ENCODE measurements around the gene MEDAG. TPM values are rescaled to one million over a fixed set of nuclear protein-coding genes. Genes with fewer than 3 reads are reported as not detected.

The MEDAG gene
- total RNA-seq, 4 donors from 2014 or later, result 16.8 to 189 (median 38.4) TPM

DNA sequence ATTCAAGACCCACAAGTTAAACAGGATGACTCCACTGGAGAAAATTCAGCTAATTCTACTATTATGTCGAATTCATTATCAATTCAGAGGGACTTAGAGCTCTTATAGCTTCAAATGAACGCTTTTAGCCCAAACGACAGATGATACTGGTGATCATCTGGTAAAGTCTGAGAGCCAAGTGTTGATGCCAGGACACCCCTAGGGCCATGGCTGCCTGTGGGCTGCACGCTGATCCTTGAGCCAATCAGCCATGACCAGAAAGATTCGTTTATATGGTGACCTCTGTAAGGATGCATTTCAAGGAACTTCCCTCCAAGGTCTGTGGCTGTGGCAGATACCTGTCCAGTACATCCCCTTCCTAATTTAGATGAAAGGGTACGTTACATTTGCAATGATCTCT is 10.9 kb downstream of the MEDAG start:
- H3K9me3 ChIP-seq, result no peaks in the 10 kb centered on the region
- peaks cover 0 to 4% (median 0%) of the 10 kb centered on the region in 3 donors for H3K4me1 ChIP-seq
- H3K36me3 ChIP-seq, result no peaks in the 10 kb centered on the region
- WGBS, 2 donors (ENCODE audit: low coverage in 1 of 2), result 85 to 94% methylated on average over 3 to 6 of the region's 6 CpGs
- no peak overlapping the region for H3K4me3 ChIP-seq
- no peak for TF ChIP-seq POLR2AphosphoS5 (IDR thresholded peaks at IDR 0.05)
- TF ChIP-seq POLR2A (IDR thresholded peaks at IDR 0.05), result no peak
- TF ChIP-seq, protein P1, sequence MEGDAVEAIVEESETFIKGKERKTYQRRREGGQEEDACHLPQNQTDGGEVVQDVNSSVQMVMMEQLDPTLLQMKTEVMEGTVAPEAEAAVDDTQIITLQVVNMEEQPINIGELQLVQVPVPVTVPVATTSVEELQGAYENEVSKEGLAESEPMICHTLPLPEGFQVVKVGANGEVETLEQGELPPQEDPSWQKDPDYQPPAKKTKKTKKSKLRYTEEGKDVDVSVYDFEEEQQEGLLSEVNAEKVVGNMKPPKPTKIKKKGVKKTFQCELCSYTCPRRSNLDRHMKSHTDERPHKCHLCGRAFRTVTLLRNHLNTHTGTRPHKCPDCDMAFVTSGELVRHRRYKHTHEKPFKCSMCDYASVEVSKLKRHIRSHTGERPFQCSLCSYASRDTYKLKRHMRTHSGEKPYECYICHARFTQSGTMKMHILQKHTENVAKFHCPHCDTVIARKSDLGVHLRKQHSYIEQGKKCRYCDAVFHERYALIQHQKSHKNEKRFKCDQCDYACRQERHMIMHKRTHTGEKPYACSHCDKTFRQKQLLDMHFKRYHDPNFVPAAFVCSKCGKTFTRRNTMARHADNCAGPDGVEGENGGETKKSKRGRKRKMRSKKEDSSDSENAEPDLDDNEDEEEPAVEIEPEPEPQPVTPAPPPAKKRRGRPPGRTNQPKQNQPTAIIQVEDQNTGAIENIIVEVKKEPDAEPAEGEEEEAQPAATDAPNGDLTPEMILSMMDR (IDR thresholded peaks at IDR 0.05), result no peak
- no peak for TF ChIP-seq EP300 (IDR thresholded peaks at IDR 0.05)
- no peaks in the 10 kb centered on the region for H3K27me3 ChIP-seq
- ATAC-seq, result no peak
- H3K27ac ChIP-seq, result no peak overlapping the region

DNA sequence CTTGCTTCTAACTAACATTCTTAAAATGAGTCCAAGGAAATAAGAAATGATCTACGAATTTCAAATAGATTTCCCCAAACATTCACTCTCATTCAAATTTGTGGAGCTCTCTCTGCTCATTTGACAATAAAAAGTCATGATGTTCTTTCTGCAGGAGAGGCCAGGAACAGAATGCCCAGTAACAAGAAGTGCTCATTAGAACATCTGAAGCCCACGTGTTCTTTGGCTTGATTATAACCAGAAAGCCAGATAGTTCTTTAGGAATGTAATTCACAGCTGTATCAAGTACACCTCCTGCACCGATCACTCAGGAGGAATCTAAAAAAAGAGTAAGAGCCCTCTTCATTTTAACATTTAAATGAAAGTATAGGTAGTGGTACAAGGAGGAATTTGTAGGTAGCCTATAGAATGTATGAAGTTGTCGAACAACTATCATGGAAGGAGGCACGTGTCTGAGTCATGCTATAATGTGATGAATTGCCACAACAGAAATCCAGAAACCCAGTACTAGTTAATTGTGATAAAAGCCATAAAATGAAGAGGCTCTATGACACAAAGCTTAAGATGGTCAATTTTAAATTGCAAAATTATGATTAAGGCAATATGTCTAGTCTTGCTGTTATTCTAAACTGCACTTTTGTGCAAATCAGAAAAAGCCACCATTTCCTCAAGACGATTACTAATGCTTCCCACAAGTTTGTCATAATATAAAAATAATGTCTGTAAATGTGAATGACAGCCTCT is 12.8 kb downstream of the MEDAG start:
- no peak overlapping the region for H3K27ac ChIP-seq
- H3K36me3 ChIP-seq, result peaks cover 0 to 5% of the 10 kb centered on the region in 2 donors
- WGBS, 2 donors (ENCODE audit: low coverage in 1 of 2), result 62 to 79% methylated on average over 5 to 6 of the region's 6 CpGs
- no peaks in the 10 kb centered on the region for H3K27me3 ChIP-seq
- ATAC-seq, result no peak
- H3K4me1 ChIP-seq, result peaks cover 0 to 4% (median 0%) of the 10 kb centered on the region in 3 donors
- H3K4me3 ChIP-seq, result no peak overlapping the region
- no peaks in the 10 kb centered on the region for H3K9me3 ChIP-seq
- no peak for TF ChIP-seq EP300 (IDR thresholded peaks at IDR 0.05)
- no peak for TF ChIP-seq POLR2AphosphoS5 (IDR thresholded peaks at IDR 0.05)

DNA sequence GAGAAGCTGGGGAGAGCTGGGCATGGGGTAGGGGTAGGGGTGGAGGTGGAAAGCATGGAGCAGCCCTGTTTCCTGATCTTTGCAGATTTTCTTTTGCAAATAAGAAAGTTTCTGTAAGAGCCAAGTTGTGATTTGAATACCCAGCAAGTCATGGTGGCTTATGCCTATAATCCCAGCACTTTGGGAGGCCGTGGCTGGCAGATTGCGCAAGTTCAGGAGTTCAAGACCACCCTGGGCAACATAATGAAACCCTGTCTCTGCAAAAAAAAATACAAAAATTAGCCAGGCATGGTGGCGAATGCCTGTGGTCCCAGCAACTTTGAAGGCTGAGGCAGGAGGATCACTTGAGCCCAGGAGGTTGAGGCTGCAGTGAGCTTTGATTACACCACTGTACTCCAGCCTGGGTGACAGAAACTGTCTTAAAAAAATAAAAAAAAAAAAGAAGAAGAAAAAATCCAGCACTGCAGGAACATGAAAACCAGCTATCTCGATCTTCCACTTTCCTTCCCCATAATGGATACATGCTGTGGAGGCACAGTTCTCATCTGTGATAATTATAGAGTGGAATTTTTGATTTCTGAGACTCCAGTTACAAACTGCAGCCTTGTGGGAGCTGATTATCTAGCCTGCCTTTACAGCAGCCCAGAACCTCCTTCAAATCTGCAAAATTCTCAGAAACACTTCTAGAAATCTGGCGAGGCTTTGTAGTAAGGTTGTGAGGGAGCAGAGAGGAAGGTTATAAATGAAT is 14.3 kb downstream of the MEDAG start:
- ATAC-seq, result no peak
- Histone ChIP-seq H3K4me3 (no peak overlapping the region), H3K27me3 (no peaks in the 10 kb centered on the region), H3K9me3 (no peaks in the 10 kb centered on the region), H3K4me1 (peaks cover 0 to 4% (median 0%) of the 10 kb centered on the region in 3 donors), H3K36me3 (peaks cover 0 to 5% of the 10 kb centered on the region in 2 donors), H3K27ac (no peak overlapping the region)
- TF ChIP-seq POLR2A (IDR thresholded peaks at IDR 0.05) (no peak), POLR2AphosphoS5 (IDR thresholded peaks at IDR 0.05) (no peak), EP300 (IDR thresholded peaks at IDR 0.05) (no peak)
- TF ChIP-seq, protein P1 (IDR thresholded peaks at IDR 0.05), result no peak
- WGBS, 2 donors (ENCODE audit: low coverage in 1 of 2), result 80 to 89% methylated on average over 1 to 5 of the region's 5 CpGs

DNA sequence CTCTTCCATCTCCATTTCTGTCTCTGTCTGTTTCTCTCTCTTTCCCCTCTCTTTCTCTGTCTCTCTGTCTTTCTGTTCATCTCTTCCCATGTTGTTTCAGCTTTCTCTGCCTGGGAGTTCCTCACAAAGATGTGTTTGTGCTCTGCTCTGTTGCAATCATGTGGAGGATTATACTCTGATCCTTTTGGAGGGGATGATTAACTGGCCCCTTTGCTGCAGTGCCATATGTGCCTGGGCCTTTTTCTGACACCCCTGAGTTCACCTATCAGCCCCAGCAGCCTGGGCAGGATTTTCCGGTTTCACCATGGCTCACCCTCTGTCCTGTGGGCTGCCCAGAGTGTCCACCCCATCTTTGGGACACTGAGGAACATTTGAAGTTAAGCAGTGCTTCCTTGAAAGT is 17.3 kb downstream of the MEDAG start:
- no peak overlapping the region for H3K27ac ChIP-seq
- TF ChIP-seq POLR2AphosphoS5 (IDR thresholded peaks at IDR 0.05) (no peak), POLR2A (IDR thresholded peaks at IDR 0.05) (no peak), EP300 (IDR thresholded peaks at IDR 0.05) (no peak)
- TF ChIP-seq, protein P1 (IDR thresholded peaks at IDR 0.05), result no peak
- WGBS, 2 donors (ENCODE audit: low coverage in 1 of 2), result 100% methylated on average over 1 of the region's 1 CpG; no CpG with 5 or more reads in 1 of the 2 donors
- H3K36me3 ChIP-seq, result peaks cover 0 to 5% of the 10 kb centered on the region in 2 donors
- H3K4me3 ChIP-seq, result no peak overlapping the region
- no peak for ATAC-seq
- H3K9me3 ChIP-seq, result no peaks in the 10 kb centered on the region
- H3K27me3 ChIP-seq, result no peaks in the 10 kb centered on the region
- H3K4me1 ChIP-seq, result no peaks in the 10 kb centered on the region

DNA sequence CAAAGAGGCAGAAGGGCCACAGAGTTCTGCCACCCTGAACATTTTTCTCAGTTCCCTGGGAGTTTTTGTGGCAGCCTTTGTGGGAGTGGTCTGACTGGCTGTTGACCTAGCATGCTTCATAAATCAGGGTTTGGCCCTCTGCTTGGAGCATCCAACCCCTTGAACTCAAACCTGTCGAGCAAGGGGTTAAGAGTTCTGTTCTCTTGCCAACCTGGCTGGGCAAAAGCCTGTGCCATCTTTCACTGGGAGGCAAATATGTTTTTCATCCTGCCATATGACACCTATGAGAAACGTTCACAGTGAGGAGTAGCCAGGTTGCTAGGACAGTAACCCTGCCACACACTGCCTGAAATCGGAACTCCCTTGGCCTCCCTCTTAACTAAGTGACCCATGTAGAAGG is 18.6 kb downstream of the MEDAG start:
- Histone ChIP-seq H3K4me1 (no peaks in the 10 kb centered on the region), H3K36me3 (peaks cover 0 to 5% of the 10 kb centered on the region in 2 donors), H3K27ac (no peak overlapping the region), H3K4me3 (no peak overlapping the region), H3K27me3 (no peaks in the 10 kb centered on the region), H3K9me3 (no peaks in the 10 kb centered on the region)
- TF ChIP-seq POLR2AphosphoS5 (IDR thresholded peaks at IDR 0.05), result no peak
- TF ChIP-seq POLR2A (IDR thresholded peaks at IDR 0.05), result no peak
- TF ChIP-seq EP300 (IDR thresholded peaks at IDR 0.05), result no peak
- TF ChIP-seq, protein P1 (IDR thresholded peaks at IDR 0.05), result no peak
- no peak for ATAC-seq
- WGBS, 2 donors (ENCODE audit: low coverage in 1 of 2), result 50 to 80% methylated on average over 1 to 2 of the region's 3 CpGs

Data from gastroesophageal sphincter (tissue), 4 donors.